BE2C (cell line): ENCODE measurements around the gene TSPAN32. TPM values are rescaled to one million over a fixed set of nuclear protein-coding genes. Genes with fewer than 3 reads are reported as not detected.

ENCODE experiments used
- DNase-seq: peaks from one replicate; pipeline ENCODE4 v3.0.0-alpha.2; 2020
- H3K27me3 ChIP-seq: fragments of 250-450 bp; sonication (Bioruptor Pico); 2 replicates; pipeline ENCODE4 v1.5.1; 2020; ENCODE audit warnings: mild to moderate bottlenecking
- H3K36me3 ChIP-seq: fragments of 250-450 bp; sonication (Bioruptor Pico); 2 replicates; pipeline ENCODE4 v1.5.1; 2020; ENCODE audit warnings: mild to moderate bottlenecking
- H3K4me1 ChIP-seq: fragments of 250-450 bp; sonication (Bioruptor Pico); 2 replicates; pipeline ENCODE4 v1.5.1; 2020
- H3K4me3 ChIP-seq: 2 replicates; pipeline ENCODE4 v1.5.1; 2011; ENCODE audit warnings: low read depth, low read length
- H3K9me3 ChIP-seq: fragments of 250-450 bp; sonication (Bioruptor Pico); 2 replicates; pipeline ENCODE4 v1.5.1; 2020
- polyA plus RNA-seq: library from polyadenylated mRNA; unstranded; fragments of >200 nt; gene quantifications from one replicate; pipeline ENCODE4 v1.2.1, GENCODE V29; 2012; ENCODE audit warnings: low read depth, missing spikeins; ENCODE audit not compliant: insufficient read length, insufficient read depth
- TF ChIP-seq, protein P1 (sequence below): IDR thresholded peaks from 2 replicates; pipeline ENCODE4 v1.5.1; 2012; ENCODE audit warnings: mild to moderate bottlenecking, low read depth, low read length

Gene TSPAN32
- 3.5 TPM for polyA plus RNA-seq

- no peaks in the 10 kb centered on the region for H3K27me3 ChIP-seq
- DNase-seq: no peak
- TF ChIP-seq, protein P1, sequence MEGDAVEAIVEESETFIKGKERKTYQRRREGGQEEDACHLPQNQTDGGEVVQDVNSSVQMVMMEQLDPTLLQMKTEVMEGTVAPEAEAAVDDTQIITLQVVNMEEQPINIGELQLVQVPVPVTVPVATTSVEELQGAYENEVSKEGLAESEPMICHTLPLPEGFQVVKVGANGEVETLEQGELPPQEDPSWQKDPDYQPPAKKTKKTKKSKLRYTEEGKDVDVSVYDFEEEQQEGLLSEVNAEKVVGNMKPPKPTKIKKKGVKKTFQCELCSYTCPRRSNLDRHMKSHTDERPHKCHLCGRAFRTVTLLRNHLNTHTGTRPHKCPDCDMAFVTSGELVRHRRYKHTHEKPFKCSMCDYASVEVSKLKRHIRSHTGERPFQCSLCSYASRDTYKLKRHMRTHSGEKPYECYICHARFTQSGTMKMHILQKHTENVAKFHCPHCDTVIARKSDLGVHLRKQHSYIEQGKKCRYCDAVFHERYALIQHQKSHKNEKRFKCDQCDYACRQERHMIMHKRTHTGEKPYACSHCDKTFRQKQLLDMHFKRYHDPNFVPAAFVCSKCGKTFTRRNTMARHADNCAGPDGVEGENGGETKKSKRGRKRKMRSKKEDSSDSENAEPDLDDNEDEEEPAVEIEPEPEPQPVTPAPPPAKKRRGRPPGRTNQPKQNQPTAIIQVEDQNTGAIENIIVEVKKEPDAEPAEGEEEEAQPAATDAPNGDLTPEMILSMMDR: no peak
- no peak within 1 kb of the TSS for H3K4me3 ChIP-seq
- no peaks in the 10 kb centered on the region for H3K9me3 ChIP-seq
- H3K4me1 ChIP-seq: peaks cover 4% of the 10 kb centered on the region; the same call in 1 of the 2 replicates
- no peaks in the 10 kb centered on the region for H3K36me3 ChIP-seq
Observed at GRCh38 chr11:2301631-2302305, at the start of gene TSPAN32, which contains the start of gene C11orf21. Gene TSPAN32, plus strand, starts transcription at chr11:2302013. Its CDS starts 137 bp downstream, at chr11:2302150. Gene C11orf21, minus strand, starts transcription at chr11:2301918. Its CDS starts 110 bp downstream, at chr11:2301808.

GRCh38 chr11:2252018-2252417, 49.8 kb upstream of the TSPAN32 start:
- Histone ChIP-seq H3K4me1 (no peaks in the 10 kb centered on the region), H3K4me3 (no peak overlapping the region), H3K36me3 (no peaks in the 10 kb centered on the region), H3K27me3 (no peaks in the 10 kb centered on the region), H3K9me3 (no peaks in the 10 kb centered on the region)
- no peak for DNase-seq
- TF ChIP-seq, protein P1: no peak

DNA sequence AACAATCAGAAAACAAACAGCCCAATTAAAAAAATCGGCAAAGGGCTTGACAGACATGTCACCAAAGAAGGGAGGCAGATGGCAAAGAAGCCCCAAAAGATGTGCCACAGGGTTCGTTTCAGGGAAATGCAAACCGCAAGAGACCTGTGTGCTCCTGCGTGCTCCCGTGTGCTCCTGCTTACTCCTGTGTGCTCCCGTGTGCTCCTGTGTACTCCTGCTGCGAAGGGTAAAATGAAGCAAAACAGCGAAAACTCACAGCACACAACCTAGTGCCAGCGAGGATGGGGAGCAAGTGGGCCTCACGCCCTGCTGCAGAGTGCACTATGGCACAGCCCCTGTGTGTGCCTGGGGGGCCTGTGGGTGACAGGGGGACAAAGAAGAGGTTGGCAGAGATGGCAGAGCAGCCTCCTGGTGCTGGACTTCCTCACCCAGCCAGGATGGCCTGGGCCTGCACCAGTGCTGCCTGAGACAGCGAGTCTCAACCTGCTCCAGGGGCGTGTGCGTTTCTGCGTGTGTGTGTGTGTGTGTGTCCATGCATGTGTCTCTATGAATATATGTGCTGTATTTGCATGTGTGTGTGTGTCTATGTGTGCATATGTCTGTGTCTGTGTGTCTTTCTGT, 45.4 kb upstream of the TSPAN32 start:
- no peaks in the 10 kb centered on the region for H3K9me3 ChIP-seq
- TF ChIP-seq, protein P1: no peak
- H3K4me3 ChIP-seq: no peak overlapping the region
- no peaks in the 10 kb centered on the region for H3K4me1 ChIP-seq
- DNase-seq: no peak
- H3K36me3 ChIP-seq: no peaks in the 10 kb centered on the region
- no peaks in the 10 kb centered on the region for H3K27me3 ChIP-seq

GRCh38 chr11:2256951-2257700, 44.7 kb upstream of the TSPAN32 start:
- no peak overlapping the region for H3K4me3 ChIP-seq
- no peaks in the 10 kb centered on the region for H3K4me1 ChIP-seq
- DNase-seq: no peak
- H3K9me3 ChIP-seq: no peaks in the 10 kb centered on the region
- TF ChIP-seq, protein P1: no peak
- H3K27me3 ChIP-seq: no peaks in the 10 kb centered on the region
- H3K36me3 ChIP-seq: no peaks in the 10 kb centered on the region

DNA sequence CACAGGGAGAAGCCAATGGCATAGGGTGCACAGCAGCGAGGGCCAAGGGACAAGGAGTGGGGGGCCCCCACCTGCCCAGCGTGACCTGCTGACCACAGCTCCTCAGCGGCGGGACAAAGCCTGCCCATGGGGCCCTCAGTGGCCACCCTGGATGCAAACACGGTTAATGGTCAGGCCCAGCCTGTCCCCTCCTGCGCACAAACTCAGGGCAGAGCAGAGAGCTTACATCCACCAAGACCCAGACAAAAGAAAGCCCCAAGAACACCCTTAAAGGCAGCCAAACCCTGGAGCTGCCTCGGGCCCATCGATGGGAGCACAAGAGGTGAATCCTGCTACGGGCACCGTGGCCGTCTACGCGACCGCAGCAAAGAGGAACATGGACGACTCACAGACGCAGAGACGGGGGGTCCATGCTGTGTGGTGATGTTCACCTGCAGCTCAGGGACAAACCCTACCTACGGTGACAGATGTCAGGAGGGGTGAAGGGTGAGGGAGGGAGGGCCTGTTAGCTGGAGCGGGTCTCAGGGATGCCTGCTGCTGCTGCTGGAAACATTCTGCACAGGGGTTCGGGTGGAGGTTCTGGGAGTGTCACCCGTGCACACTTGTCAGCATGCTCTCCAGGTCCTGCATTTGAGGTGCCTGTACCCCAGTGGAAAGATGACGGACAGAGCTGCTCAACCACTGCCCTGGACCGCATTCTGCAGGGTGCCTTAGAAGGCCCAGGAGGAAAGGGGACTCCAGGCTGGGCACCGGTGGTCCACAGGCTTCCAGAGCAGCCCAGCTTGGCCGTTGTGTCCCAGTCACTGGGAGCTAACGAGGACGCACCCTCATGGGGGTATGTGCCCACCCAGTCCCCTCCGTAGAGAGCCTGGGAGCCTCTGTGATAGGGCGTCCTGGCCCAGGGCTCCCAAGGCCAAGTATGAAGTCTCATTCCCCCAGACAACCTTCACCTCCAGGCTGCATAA, 43.0 kb upstream of the TSPAN32 start:
- TF ChIP-seq, protein P1: no peak
- H3K27me3 ChIP-seq: no peaks in the 10 kb centered on the region

More for the DNA sequence above, 43.0 kb upstream of the TSPAN32 start:
- Histone ChIP-seq H3K4me3 (no peak overlapping the region), H3K4me1 (no peaks in the 10 kb centered on the region), H3K36me3 (no peaks in the 10 kb centered on the region), H3K9me3 (no peaks in the 10 kb centered on the region)
- DNase-seq: no peak
